HepG2 (cell line): ENCODE measurements around the gene TMEM134. TPM values are rescaled to one million over a fixed set of nuclear protein-coding genes. Genes with fewer than 3 reads are reported as not detected.

Experiments used
- ATAC-seq: fragments of 200-7000 bp; cut with Tn5 transposase; 3 replicates; pipeline ENCODE4 v1.9.1; 2020; ENCODE audit warnings: mild to moderate bottlenecking, moderate library complexity
- BruUV-seq: library from RNA; stranded (reverse); fragments of 400-500 nt; replicated peaks from 2 replicates; lab custom pipeline; 2021; lab: Mats Ljungman, UMichigan
- CTCF ChIA-PET: fragments of 300-600 bp; formaldehyde crosslinking; extraction: SDS; loops from one replicate; lab custom pipeline; 2021; ENCODE audit warnings: low total read pairs, inconsistent platforms, low intra/inter-chr PET ratio; lab: Yijun Ruan, JAX
- POLR2A ChIA-PET: fragments of 350-600 bp; sonication (Branson Sonifier 250); formaldehyde crosslinking; loops from one replicate; lab custom pipeline; 2020; ENCODE audit warnings: antibody characterized with exemption, inconsistent platforms; lab: Yijun Ruan, JAX
- DNase-seq: peaks from one replicate; pipeline ENCODE4 v3.0.0-alpha.2; 2015; ENCODE audit warnings: low spot score
- FAIRE-seq: peaks from 3 replicates; lab custom pipeline; 2011; peaks lifted over from hg19 to GRCh38; lab: Jason Lieb, UNC
- H2AFZ ChIP-seq: one replicate; pipeline ENCODE4 v1.6.1; 2011; ENCODE audit warnings: low read length, inconsistent platforms
- H3K27ac ChIP-seq: fragments of 300-600 bp; 3 replicates; pipeline ENCODE4 v1.8.0; 2011; ENCODE audit warnings: mixed run types, mild to moderate bottlenecking, mixed read lengths, low read length, inconsistent platforms; ENCODE audit not compliant: insufficient read depth; ENCODE audit errors: extremely low read length
- H3K27me3 ChIP-seq, 2 experiments: fragments of 200-600 bp in 1 of 2; 2 replicates in 1 of 2; 3 replicates in 1 of 2; pipeline versions ENCODE4 v1.6.0 to v1.8.0; 2011; ENCODE audit warnings: low read length in 2 of 2, mild to moderate bottlenecking in 2 of 2, moderate library complexity in 2 of 2, inconsistent platforms in 1 of 2; ENCODE audit not compliant: insufficient read depth in 2 of 2, control insufficient read depth in 1 of 2
- H3K36me3 ChIP-seq, 2 experiments: fragments of 200-600 bp in 1 of 2; replicated peaks in 1 of 2; 2 replicates in 1 of 2; 3 replicates in 1 of 2; pipeline versions ENCODE4 v1.5.1 to v1.8.0; 2011; ENCODE audit warnings: low read length in 2 of 2, inconsistent platforms in 1 of 2; ENCODE audit not compliant: insufficient read depth in 2 of 2, control insufficient read depth in 1 of 2
- H3K4me1 ChIP-seq: 2 replicates; pipeline ENCODE4 v1.5.1; 2012; ENCODE audit warnings: low read length, inconsistent platforms; ENCODE audit not compliant: insufficient read depth
- H3K4me2 ChIP-seq: 2 replicates; pipeline ENCODE4 v1.6.0; 2011; ENCODE audit warnings: low read depth, low read length, inconsistent platforms
- H3K4me3 ChIP-seq, 3 experiments: fragments of 200-600 bp in 1 of 3; sonication (generic), shearing (Covaris generic) in 1 of 3; replicated peaks in 1 of 3; 2 replicates each; pipeline ENCODE4 v1.5.1; 2011 to 2016; ENCODE audit warnings: low read length in 3 of 3, inconsistent platforms in 2 of 3, low read depth in 2 of 3, mild to moderate bottlenecking in 2 of 3, control low read depth in 1 of 3, mixed read lengths in 1 of 3; ENCODE audit not compliant: insufficient read depth in 1 of 3
- H3K79me2 ChIP-seq: one replicate; pipeline ENCODE4 v1.6.1; 2011; ENCODE audit warnings: low read length, inconsistent platforms; ENCODE audit not compliant: insufficient read depth
- H3K9ac ChIP-seq: 2 replicates; pipeline ENCODE4 v1.6.0; 2011; ENCODE audit warnings: mild to moderate bottlenecking, low read depth, low read length, inconsistent platforms; ENCODE audit not compliant: insufficient read depth
- H3K9me3 ChIP-seq: 2 replicates; pipeline ENCODE4 v1.5.1; 2012; ENCODE audit warnings: mild to moderate bottlenecking, low read length
- H4K20me1 ChIP-seq: 2 replicates; pipeline ENCODE4 v1.6.0; 2011; ENCODE audit warnings: inconsistent platforms, mild to moderate bottlenecking, low read length, moderate library complexity; ENCODE audit not compliant: insufficient read depth
- DBP ChIP-seq: sonication (generic); formaldehyde crosslinking; IDR thresholded peaks from 2 replicates; pipeline ENCODE4 v1.4.0; 2020; ENCODE audit warnings: missing genetic modification reagents; ENCODE audit errors: not compliant biosample characterization
- HDAC6 ChIP-seq: fragments of 200-600 bp; sonication (generic); IDR thresholded peaks from 2 replicates; pipeline ENCODE4 v1.7.0; 2017; ENCODE audit warnings: mild to moderate bottlenecking, antibody characterized with exemption, low read length, low read depth
- HES4 ChIP-seq: sonication (generic); formaldehyde crosslinking; IDR thresholded peaks from 2 replicates; pipeline ENCODE4 v1.9.0; 2021; ENCODE audit warnings: mild to moderate bottlenecking, missing genetic modification reagents, borderline replicate concordance
- IRF2 ChIP-seq: IDR thresholded peaks from 2 replicates; pipeline ENCODE4 v1.6.1; 2018; ENCODE audit warnings: missing genetic modification reagents, missing compliant biosample characterization
- JUND ChIP-seq: sonication (generic); formaldehyde crosslinking; IDR thresholded peaks from 2 replicates; pipeline ENCODE4 v1.8.0; 2022; ENCODE audit warnings: mild to moderate bottlenecking, missing genetic modification reagents
- NAIF1 ChIP-seq: sonication (generic); formaldehyde crosslinking; IDR thresholded peaks from 2 replicates; pipeline ENCODE4 v1.5.0; 2020; ENCODE audit warnings: mild to moderate bottlenecking, missing genetic modification reagents, borderline replicate concordance
- PATZ1 ChIP-seq: sonication (generic); formaldehyde crosslinking; IDR thresholded peaks from 2 replicates; pipeline ENCODE4 v1.4.0; 2020; ENCODE audit warnings: missing genetic modification reagents
- PBX3 ChIP-seq: sonication (generic); formaldehyde crosslinking; IDR thresholded peaks from 2 replicates; pipeline ENCODE4 v1.8.1; 2023; ENCODE audit warnings: missing genetic modification reagents, inconsistent platforms, borderline replicate concordance
- PCBP2 ChIP-seq: fragments of 200-400 bp; formaldehyde crosslinking; optimal IDR thresholded peaks from 2 replicates; pipeline ENCODE3; 2018; ENCODE audit warnings: low read length, low read depth; ENCODE audit not compliant: poor library complexity, severe bottlenecking
- POGZ ChIP-seq: sonication (generic); formaldehyde crosslinking; IDR thresholded peaks from 2 replicates; pipeline ENCODE4 v1.4.0; 2020; ENCODE audit warnings: mild to moderate bottlenecking, missing genetic modification reagents
- POLR2AphosphoS2 ChIP-seq: IDR thresholded peaks from 2 replicates; pipeline ENCODE4 v1.6.1; 2011; ENCODE audit warnings: low read depth, low read length, improper control_type of control experiment
- PPARG ChIP-seq: conservative IDR thresholded peaks from 2 replicates; pipeline ENCODE4 v1.6.1; 2016; ENCODE audit warnings: missing biosample characterization, missing genetic modification reagents
- RBAK ChIP-seq: sonication (generic); formaldehyde crosslinking; IDR thresholded peaks from 2 replicates; pipeline ENCODE4 v1.5.1; 2020; ENCODE audit warnings: mild to moderate bottlenecking, missing genetic modification reagents
- RFXANK ChIP-seq: IDR thresholded peaks from 2 replicates; pipeline ENCODE4 v1.6.1; 2016
- SNAPC2 ChIP-seq: sonication (generic); formaldehyde crosslinking; IDR thresholded peaks from 2 replicates; pipeline ENCODE4 v1.8.1; 2022; ENCODE audit warnings: mild to moderate bottlenecking, missing genetic modification reagents
- SYNCRIP ChIP-seq: fragments of 200-400 bp; formaldehyde crosslinking; IDR thresholded peaks from 2 replicates; pipeline ENCODE4 v1.6.1; 2018; ENCODE audit warnings: mild to moderate bottlenecking, low read depth, low read length; ENCODE audit not compliant: insufficient read depth
- ZNF205 ChIP-seq: IDR thresholded peaks from 2 replicates; pipeline ENCODE4 v1.6.1; 2018; ENCODE audit warnings: missing biosample characterization, missing genetic modification reagents
- ZNF546 ChIP-seq: sonication (generic); formaldehyde crosslinking; conservative IDR thresholded peaks from 2 replicates; pipeline ENCODE4 v1.8.1; 2023; ENCODE audit warnings: mild to moderate bottlenecking, missing genetic modification reagents
- ZNF589 ChIP-seq: sonication (generic); formaldehyde crosslinking; conservative IDR thresholded peaks from 2 replicates; pipeline ENCODE4 v1.8.0; 2022; ENCODE audit warnings: mild to moderate bottlenecking, moderate library complexity, missing genetic modification reagents
- ZNF615 ChIP-seq: sonication (generic); formaldehyde crosslinking; IDR thresholded peaks from 2 replicates; pipeline ENCODE4 v1.5.0; 2020; ENCODE audit warnings: mild to moderate bottlenecking, missing genetic modification reagents, borderline replicate concordance
- WGBS: methylation state at CpG from one replicate; pipeline ENCODE4 v1.1.6; 2017; ENCODE audit warnings: low lambda C conversion rate; 5-methylcytosine and 5-hydroxymethylcytosine counted together
- in situ Hi-C: cut with HindIII; loops from 2 replicates; pipeline ENCODE4 v1.10.0; 2017; ENCODE audit warnings: low pct_unique_long_range_greater_than_20kb; ENCODE audit not compliant: extremely low pct_ligation_motif_present
- intact Hi-C: fragments of 100-400 bp; cut with micrococcal nuclease; formaldehyde crosslinking; loops from one replicate; pipeline ENCODE4 v1.10.0; 2022; ENCODE audit not compliant: unreplicated experiment
- polyA plus RNA-seq, 8 experiments: library from polyadenylated mRNA; depleted of rRNA in 3 of 8; stranded (reverse) in 7 of 8; unstranded in 1 of 8; fragments of >200 nt; fragmentation: Illumina TruSeq in 4 of 8; extraction: Trizol in 4 of 8; gene quantifications; 2 replicates each; pipeline versions ENCODE4 v1.2.1 to v1.2.3, GENCODE V29; 2011 to 2016; ENCODE audit warnings: low read depth in 4 of 8, missing spikeins in 1 of 8, mixed read lengths in 1 of 8; ENCODE audit not compliant: insufficient read depth in 1 of 8
- total RNA-seq, 5 experiments: library from RNA; depleted of rRNA; stranded (reverse); fragments of >200 nt; fragmentation: Illumina TruSeq; extraction: Trizol; gene quantifications; 2 replicates each; pipeline ENCODE4 v1.2.3, GENCODE V29; 2016; ENCODE audit warnings: low read depth in 1 of 5

Gene TMEM134
- total and polyA plus RNA-seq, 2 of the 13 experiments (the other 11 are each of a cell fraction or from before 2014, with no cell fraction given) = 6.9 to 26.9 TPM

GRCh38 chr11:67482827-67483798, 14.1 kb upstream of the TMEM134 start, which contains the start of gene AIP:
Gene AIP (plus strand): TSS chr11:67483026. CDS start chr11:67483159, 133 bp downstream.
- Histone ChIP-seq H3K9ac (peak within 1 kb of the TSS; percentile 72), H4K20me1 (no peaks in the 10 kb centered on the region), H3K36me3 (peaks cover 2 to 11% of the 10 kb centered on the region in 2 experiments; a peak in 3 of 5 replicates), H3K79me2 (no peaks in the 10 kb centered on the region), H3K27ac (peak within 1 kb of the TSS; percentile 66), H3K4me3 (peak within 1 kb of the TSS; percentile 59 to 75 (median 59)), H2AFZ (peak within 1 kb of the TSS; percentile 83), H3K27me3 (no peaks in the 10 kb centered on the region), H3K4me2 (peak within 1 kb of the TSS; percentile 68), H3K4me1 (peaks cover 34% of the 10 kb centered on the region), H3K9me3 (no peaks in the 10 kb centered on the region)
- WGBS = 9% methylated on average over 42 of the region's 60 CpGs
- TSS peak; percentile 84 for BruUV-seq
- FAIRE-seq = peak; percentile 98
- peak; percentile 97 for ATAC-seq
- CTCF ChIA-PET = interaction anchor here (1.1 kb wide), 1 partner anchor 81 kb away, joined by 3 read pairs; the partner anchor contains the start of gene PPP1CA
- in situ Hi-C loops = no loop called here
- POLR2A ChIA-PET = interaction anchor here (0.6 to 1.0 kb wide), 13 partner anchors 8 to 322 kb away, joined by 3 to 14 read pairs (median 4); partner anchors contain the start of genes NUDT8, PITPNM1, POLD4 and PPP1CA
- peak; percentile 95 for DNase-seq
- intact Hi-C loops = no loop called here
- TF ChIP-seq ZNF589 (CRISPR knock-in tag) = peak; percentile 92
- no peak for TF ChIP-seq PCBP2
- peak; percentile 97 for TF ChIP-seq ZNF546 (CRISPR knock-in tag)
- TF ChIP-seq PBX3 = 0 out of 2 replicates have a peak, but pooled peaks have one; percentile 54
- peak; percentile 69 for TF ChIP-seq JUND (CRISPR knock-in tag)
- peak; percentile 96 for TF ChIP-seq HES4 (CRISPR knock-in tag)
- peak; percentile 88 for TF ChIP-seq POGZ (CRISPR knock-in tag)
- peak; percentile 83 for TF ChIP-seq DBP (CRISPR knock-in tag)
- TF ChIP-seq IRF2 = peak; percentile 81
- TF ChIP-seq PPARG (CRISPR knock-in tag) = peak; percentile 50; the same call in 1 of the 2 replicates
- peak; percentile 98 for TF ChIP-seq ZNF615 (CRISPR knock-in tag)
- no peak for TF ChIP-seq POLR2AphosphoS2
- TF ChIP-seq RFXANK = no peak
- peak; percentile 98 for TF ChIP-seq SNAPC2
- TF ChIP-seq HDAC6 = no peak
- TF ChIP-seq SYNCRIP = no peak
- no peak; the same call in 1 of the 2 replicates for TF ChIP-seq PATZ1
- TF ChIP-seq NAIF1 (CRISPR knock-in tag) = peak; percentile 95
- no peak for TF ChIP-seq RBAK (CRISPR knock-in tag)
- TF ChIP-seq ZNF205 (CRISPR knock-in tag) = peak; percentile 79
